Activated T-helper 1 cell treated with anti-CD3 and anti-CD28 coated beads, Interleukin-12 subunit alpha, Interleukin-12 subunit beta, Interleukin-2, Interleukin-4 antibody, amounts not matched to agents 30 ng/mL and 10 ng/mL and 1 ng/mL, durations not matched to agents 14 hours and 24 hours and 36 hours (primary cell): ENCODE data around the gene STAC3. TPM values are rescaled to one million over a fixed set of nuclear protein-coding genes. Genes with fewer than 3 reads are reported as not detected.

Experiments used
- DNase-seq: peaks from one replicate; pipeline ENCODE4 v3.0.0; 2021; ENCODE audit warnings: low spot score
- H3K27ac Mint-ChIP-seq: one replicate; pipeline ENCODE4 v1.8.0; 2021; ENCODE audit warnings: mild to moderate bottlenecking, mixed read lengths
- H3K27me3 Mint-ChIP-seq: one replicate; pipeline ENCODE4 v1.8.0; 2022; ENCODE audit warnings: mild to moderate bottlenecking, moderate library complexity, mixed read lengths; ENCODE audit not compliant: insufficient read depth
- H3K36me3 Mint-ChIP-seq: one replicate; pipeline ENCODE4 v1.8.0; 2021; ENCODE audit warnings: low read depth, mixed read lengths
- H3K4me1 Mint-ChIP-seq: one replicate; pipeline ENCODE4 v1.8.0; 2021; ENCODE audit warnings: low read depth, mixed read lengths
- H3K4me3 Mint-ChIP-seq: one replicate; pipeline ENCODE4 v1.8.0; 2021; ENCODE audit warnings: mild to moderate bottlenecking, moderate library complexity, mixed read lengths
- H3K9me3 Mint-ChIP-seq: one replicate; pipeline ENCODE4 v1.8.0; 2021; ENCODE audit warnings: mixed read lengths
- intact Hi-C: fragments of 100-400 bp; cut with micrococcal nuclease; formaldehyde crosslinking; loops from one replicate; pipeline ENCODE4 v1.15.1; 2024
- total RNA-seq: library from RNA; stranded (reverse); gene quantifications from 2 replicates; pipeline ENCODE4 v1.2.3, GENCODE V29; 2022

STAC3 gene
- total RNA-seq, 1 donor from 2014 or later = 3.1 TPM

DNA sequence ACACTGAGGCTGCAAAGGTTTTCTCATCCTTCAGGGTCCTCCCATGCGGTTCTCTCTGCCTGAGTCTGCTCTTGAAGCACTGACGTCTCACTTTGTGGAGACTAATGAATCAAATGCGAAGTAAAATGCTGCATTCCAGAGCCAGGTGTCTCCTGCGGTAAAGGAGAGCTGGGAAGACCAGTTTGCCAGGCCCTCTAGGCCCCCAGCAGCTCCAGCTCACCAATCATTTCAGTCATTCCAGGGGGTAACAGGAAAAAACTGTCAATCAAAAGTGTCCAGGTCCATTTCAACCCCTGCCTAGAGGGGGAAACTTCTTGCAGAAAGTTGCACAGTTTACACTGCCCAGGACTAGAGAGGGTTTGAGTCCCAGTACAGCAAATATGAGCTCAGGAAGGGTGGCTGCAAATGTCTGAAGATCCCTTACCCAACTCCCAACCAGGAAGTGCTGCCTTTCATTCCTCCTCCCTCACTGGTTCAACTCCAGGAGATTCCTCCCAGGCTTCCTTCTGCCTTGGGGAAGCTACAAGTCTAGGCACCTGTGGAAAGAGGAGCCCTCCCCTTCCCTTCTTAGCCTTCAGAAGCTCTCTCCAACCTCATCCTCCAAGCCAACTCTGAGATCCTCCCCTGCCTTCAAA is 37.1 kb downstream of the STAC3 start:
- intact Hi-C loops = loop anchor here (1.0 kb wide), 4 partner anchors 15 to 245 kb away; partner anchors contain the start of genes GLI1 and SHMT2
- peaks cover 48% of the 10 kb centered on the region for H3K27me3 Mint-ChIP-seq
- H3K36me3 Mint-ChIP-seq = peaks cover 3% of the 10 kb centered on the region
- H3K27ac Mint-ChIP-seq = peak overlapping the region; percentile 42
- peak overlapping the region; percentile 56 for H3K4me3 Mint-ChIP-seq
- H3K4me1 Mint-ChIP-seq = peaks cover 30% of the 10 kb centered on the region
- no peak for DNase-seq
- no peaks in the 10 kb centered on the region for H3K9me3 Mint-ChIP-seq

DNA sequence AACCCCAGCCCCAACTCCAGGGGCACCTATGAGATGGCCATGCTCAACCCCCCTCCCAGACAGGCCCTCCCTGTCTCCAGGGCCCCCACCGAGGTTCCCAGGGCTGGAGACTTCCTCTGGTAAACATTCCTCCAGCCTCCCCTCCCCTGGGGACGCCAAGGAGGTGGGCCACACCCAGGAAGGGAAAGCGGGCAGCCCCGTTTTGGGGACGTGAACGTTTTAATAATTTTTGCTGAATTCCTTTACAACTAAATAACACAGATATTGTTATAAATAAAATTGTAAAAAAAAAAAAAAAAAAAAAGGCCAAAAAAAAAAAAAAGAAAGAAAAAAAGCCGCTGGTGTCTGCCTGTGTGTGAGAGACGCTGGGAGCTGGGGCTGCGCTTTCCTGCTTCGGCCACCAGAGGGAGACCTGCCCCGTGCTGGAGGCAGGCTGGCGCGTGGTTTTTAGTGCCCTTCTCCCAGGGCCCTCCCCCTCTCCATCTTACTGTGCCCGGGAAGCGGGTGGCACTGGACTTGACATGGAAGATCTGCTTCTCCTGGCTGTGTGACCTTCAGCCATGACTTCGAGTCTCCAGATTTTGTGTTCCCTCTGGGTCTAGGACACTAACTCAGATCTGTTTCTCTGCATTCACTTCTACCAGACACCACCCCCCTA is 37.8 kb downstream of the STAC3 start:
- Mint-ChIP-seq H3K4me1 (peaks cover 30% of the 10 kb centered on the region), H3K27ac (no peak overlapping the region), H3K9me3 (no peaks in the 10 kb centered on the region), H3K27me3 (peaks cover 41% of the 10 kb centered on the region), H3K36me3 (peaks cover 3% of the 10 kb centered on the region), H3K4me3 (no peak overlapping the region)
- intact Hi-C loops = loop anchor here (1.0 kb wide), 3 partner anchors 26 to 246 kb away; partner anchors contain the start of gene GLI1
- DNase-seq = peak; percentile 74

DNA sequence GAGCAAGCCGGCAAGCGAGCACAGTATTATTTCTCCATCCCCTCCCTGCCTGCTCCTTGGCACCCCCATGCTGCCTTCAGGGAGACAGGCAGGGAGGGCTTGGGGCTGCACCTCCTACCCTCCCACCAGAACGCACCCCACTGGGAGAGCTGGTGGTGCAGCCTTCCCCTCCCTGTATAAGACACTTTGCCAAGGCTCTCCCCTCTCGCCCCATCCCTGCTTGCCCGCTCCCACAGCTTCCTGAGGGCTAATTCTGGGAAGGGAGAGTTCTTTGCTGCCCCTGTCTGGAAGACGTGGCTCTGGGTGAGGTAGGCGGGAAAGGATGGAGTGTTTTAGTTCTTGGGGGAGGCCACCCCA is 38.3 kb downstream of the STAC3 start:
- H3K4me3 Mint-ChIP-seq = no peak overlapping the region
- H3K27me3 Mint-ChIP-seq = peaks cover 36% of the 10 kb centered on the region
- peaks cover 3% of the 10 kb centered on the region for H3K36me3 Mint-ChIP-seq
- DNase-seq = no peak
- intact Hi-C loops = loop anchor here (1.0 kb wide), 3 partner anchors 27 to 247 kb away; partner anchors contain the start of gene GLI1
- no peak overlapping the region for H3K27ac Mint-ChIP-seq
- peaks cover 30% of the 10 kb centered on the region for H3K4me1 Mint-ChIP-seq
- no peaks in the 10 kb centered on the region for H3K9me3 Mint-ChIP-seq

DNA sequence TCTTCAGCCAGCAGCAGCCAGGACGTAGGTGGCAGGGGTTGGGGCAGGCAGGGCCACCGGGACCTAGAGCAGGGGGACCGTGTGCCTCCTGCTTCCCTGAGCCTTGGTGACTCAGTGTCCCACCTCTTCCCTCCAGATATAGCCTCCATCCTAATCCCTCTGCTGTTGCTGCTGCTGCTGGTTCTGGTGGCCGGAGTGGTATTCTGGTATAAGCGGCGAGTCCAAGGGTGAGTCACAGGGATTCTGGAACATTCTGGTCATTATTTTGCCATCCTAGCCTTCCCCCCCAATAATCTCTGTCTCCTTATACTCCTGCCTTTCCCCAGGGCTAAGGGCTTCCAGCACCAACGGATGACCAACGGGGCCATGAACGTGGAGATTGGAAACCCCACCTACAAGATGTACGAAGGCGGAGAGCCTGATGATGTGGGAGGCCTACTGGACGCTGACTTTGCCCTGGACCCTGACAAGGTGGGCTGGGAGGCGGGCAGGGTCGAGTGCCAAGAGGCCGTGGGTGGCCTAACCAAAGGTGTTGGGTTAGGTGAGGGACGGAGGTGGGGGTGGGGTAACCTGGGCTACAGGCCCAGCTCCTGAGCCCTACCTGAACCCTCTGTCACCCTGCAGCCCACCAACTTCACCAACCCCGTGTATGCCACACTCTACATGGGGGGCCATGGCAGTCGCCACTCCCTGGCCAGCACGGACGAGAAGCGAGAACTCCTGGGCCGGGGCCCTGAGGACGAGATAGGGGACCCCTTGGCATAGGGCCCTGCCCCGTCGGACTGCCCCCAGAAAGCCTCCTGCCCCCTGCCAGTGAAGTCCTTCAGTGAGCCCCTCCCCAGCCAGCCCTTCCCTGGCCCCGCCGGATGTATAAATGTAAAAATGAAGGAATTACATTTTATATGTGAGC is 38.9 kb downstream of the STAC3 start:
- no peak for DNase-seq
- intact Hi-C loops = no loop called here
- peaks cover 24% of the 10 kb centered on the region for H3K4me1 Mint-ChIP-seq

DNA sequence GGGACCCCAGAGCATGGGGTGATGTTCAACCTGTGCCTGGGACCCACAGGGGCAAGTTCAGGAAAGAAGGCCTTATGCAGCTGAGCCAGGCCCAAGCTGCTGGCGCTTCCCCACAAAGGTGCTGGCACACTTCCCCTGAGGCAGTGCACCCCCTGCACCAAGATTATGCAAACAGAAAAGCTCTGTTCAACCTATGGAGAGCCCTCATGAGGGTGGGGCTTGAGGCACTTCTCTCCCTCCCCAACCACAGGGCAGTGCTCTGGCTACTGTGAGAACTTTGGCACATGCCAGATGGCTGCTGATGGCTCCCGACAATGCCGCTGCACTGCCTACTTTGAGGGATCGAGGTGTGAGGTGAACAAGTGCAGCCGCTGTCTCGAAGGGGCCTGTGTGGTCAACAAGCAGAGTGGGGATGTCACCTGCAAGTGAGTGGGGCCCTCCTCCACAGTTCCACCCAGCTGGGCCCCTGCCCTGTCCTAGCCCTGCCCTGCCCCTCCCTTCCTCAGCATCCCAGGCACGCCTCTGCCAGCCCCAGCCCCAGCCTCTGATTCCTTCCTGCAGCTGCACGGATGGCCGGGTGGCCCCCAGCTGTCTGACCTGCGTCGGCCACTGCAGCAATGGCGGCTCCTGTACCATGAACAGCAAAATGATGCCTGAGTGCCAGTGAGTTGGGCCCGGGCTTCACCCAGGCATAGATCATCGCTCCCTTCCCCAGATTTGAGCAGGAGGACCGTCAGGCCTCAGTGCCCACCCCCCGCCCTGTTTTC is 39.9 kb downstream of the STAC3 start:
- H3K27me3 Mint-ChIP-seq = peaks cover 31% of the 10 kb centered on the region

More for the DNA sequence above, 38.9 kb downstream of the STAC3 start:
- Mint-ChIP-seq H3K4me3 (no peak overlapping the region), H3K27me3 (peaks cover 31% of the 10 kb centered on the region), H3K27ac (no peak overlapping the region), H3K36me3 (no peaks in the 10 kb centered on the region), H3K9me3 (no peaks in the 10 kb centered on the region)

DNA sequence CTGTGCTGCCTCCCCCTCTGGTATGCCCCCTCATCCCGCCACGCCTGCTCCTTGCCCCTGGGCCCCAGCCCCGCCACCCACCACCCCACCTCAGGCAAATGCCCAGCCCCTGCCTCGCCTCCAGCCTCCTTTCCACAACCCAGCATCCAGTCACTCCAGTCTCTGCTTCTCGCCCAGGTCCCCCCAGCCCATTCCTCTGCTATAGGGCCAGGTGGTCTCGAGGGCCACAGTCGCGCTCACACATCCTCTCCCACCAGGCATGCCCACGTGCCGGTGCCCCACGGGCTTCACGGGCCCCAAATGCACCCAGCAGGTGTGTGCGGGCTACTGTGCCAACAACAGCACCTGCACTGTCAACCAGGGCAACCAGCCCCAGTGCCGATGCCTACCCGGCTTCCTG is 40.5 kb downstream of the STAC3 start:
- no peak overlapping the region for H3K27ac Mint-ChIP-seq
- no peak overlapping the region for H3K4me3 Mint-ChIP-seq

More for the DNA sequence above, 39.9 kb downstream of the STAC3 start:
- no peak overlapping the region for H3K27ac Mint-ChIP-seq
- no peak for DNase-seq
- no peak overlapping the region for H3K4me3 Mint-ChIP-seq
- H3K9me3 Mint-ChIP-seq = no peaks in the 10 kb centered on the region
- no peaks in the 10 kb centered on the region for H3K36me3 Mint-ChIP-seq
- H3K4me1 Mint-ChIP-seq = peaks cover 24% of the 10 kb centered on the region
- intact Hi-C loops = no loop called here

DNA sequence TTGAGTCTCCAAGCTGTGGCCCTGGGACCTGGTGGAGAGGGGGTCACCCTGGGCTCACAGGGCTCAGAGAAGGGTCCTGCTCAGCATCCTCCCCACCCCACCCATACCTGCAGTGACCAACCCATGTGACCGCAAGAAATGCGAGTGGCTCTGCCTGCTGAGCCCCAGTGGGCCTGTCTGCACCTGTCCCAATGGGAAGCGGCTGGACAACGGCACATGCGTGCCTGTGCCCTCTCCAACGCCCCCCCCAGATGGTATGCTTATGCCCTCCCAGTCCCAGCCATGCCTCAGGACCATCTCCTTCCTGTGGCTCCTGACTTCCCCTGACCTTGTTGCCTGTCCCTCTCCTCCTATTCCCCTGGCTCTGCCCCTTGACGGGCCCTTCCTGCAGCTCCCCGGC is 41.1 kb downstream of the STAC3 start:
- H3K36me3 Mint-ChIP-seq = no peaks in the 10 kb centered on the region
- intact Hi-C loops = no loop called here
- no peak overlapping the region for H3K4me3 Mint-ChIP-seq
- DNase-seq = no peak
- peaks cover 19% of the 10 kb centered on the region for H3K27me3 Mint-ChIP-seq
- H3K27ac Mint-ChIP-seq = no peak overlapping the region
- H3K4me1 Mint-ChIP-seq = peaks cover 13% of the 10 kb centered on the region
- H3K9me3 Mint-ChIP-seq = no peaks in the 10 kb centered on the region

More for the DNA sequence above, 40.5 kb downstream of the STAC3 start:
- intact Hi-C loops = no loop called here
- Mint-ChIP-seq H3K9me3 (no peaks in the 10 kb centered on the region), H3K27me3 (peaks cover 24% of the 10 kb centered on the region), H3K36me3 (no peaks in the 10 kb centered on the region), H3K4me1 (peaks cover 18% of the 10 kb centered on the region)
- DNase-seq = no peak

DNA sequence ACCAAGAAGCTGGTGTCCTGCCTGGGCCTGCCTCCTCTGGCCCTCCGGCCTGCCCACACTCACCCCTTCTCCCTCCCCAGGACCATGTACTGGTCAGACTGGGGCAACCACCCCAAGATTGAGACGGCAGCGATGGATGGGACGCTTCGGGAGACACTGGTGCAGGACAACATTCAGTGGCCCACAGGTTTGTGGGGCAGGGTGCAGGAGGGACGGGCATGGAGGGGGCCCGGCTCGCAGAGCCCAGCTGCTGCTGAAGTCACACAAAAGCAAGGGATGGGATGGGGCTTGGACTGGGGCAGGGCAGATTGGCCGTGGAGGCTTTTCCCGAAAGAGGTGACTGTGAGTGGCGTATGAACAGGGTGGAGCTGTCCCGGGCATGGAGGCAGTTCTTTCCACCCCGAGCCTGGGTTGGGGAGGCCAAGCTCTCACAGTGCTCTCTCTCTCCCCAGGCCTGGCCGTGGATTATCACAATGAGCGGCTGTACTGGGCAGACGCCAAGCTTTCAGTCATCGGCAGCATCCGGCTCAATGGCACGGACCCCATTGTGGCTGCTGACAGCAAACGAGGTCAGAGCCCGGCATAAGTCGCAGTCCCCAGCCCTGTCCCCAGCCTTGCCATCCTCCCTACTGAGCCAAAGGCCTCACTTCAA is 42.2 kb downstream of the STAC3 start:
- Mint-ChIP-seq H3K4me1 (peaks cover 6% of the 10 kb centered on the region), H3K9me3 (no peaks in the 10 kb centered on the region), H3K27me3 (peaks cover 7% of the 10 kb centered on the region), H3K27ac (no peak overlapping the region), H3K36me3 (no peaks in the 10 kb centered on the region), H3K4me3 (no peak overlapping the region)
- intact Hi-C loops = no loop called here
- no peak for DNase-seq

DNA sequence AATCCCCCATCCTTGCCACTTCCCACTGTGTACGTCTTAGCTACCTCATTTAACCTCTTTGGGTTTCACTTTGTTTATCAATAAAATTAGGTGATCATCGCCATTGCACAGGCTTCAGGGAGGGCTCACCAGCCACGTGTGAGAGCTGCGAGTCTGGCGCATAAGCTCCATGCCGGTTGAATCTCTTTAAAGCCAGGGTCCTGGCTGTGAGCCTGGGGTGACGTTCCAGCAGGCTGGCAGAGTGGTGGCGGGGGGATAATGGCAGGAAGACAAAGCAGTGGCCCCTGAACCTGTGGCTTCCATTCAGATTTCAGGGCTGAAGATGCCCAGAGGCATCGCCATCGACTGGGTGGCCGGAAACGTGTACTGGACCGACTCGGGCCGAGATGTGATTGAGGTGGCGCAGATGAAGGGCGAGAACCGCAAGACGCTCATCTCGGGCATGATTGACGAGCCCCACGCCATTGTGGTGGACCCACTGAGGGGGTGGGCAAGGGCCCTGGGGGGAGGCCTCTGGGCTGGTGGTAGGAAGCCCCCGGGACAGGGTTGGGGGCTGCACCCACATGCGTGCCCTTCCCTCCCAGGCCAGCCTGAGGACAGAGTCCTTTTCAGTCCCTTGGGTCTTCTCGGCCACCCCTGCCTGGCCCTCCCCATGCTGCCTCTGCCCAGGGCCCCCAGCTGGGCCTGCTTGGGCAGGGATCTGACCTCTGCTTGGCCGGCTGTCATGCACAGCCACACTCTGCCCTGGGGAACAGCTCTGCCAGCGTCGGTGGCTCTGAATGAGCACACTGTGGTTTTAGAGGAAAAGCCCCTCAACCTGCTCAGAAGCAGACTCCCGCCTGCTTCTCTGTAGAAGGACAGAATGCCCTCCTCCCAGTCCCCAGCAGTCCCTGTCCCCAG is 43.0 kb downstream of the STAC3 start:
- H3K4me3 Mint-ChIP-seq = no peak overlapping the region
- H3K4me1 Mint-ChIP-seq = no peaks in the 10 kb centered on the region
- no peaks in the 10 kb centered on the region for H3K36me3 Mint-ChIP-seq
- no peak for DNase-seq
- H3K27ac Mint-ChIP-seq = no peak overlapping the region
- peaks cover 2% of the 10 kb centered on the region for H3K27me3 Mint-ChIP-seq
- H3K9me3 Mint-ChIP-seq = no peaks in the 10 kb centered on the region
- intact Hi-C loops = no loop called here

DNA sequence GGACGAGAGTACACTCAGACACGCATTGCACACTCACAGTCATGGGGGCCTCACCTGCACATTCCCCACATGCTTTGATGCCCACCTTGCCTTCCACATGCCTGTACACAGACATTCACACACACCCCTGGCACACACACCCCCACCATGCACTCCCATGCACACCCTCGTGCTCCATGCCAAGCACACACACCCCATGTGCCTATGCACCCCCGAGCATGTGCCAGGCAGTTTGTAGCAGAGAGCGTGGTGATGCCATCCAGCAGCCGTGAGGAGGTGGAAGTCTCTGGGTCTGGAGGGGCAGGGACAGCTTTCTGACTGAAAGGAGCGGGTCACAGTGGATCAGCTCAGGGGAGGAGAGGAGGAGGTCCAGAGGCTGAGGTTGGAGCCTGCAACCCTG is 45.1 kb downstream of the STAC3 start:
- no peak overlapping the region for H3K27ac Mint-ChIP-seq
- H3K36me3 Mint-ChIP-seq = no peaks in the 10 kb centered on the region
- H3K9me3 Mint-ChIP-seq = no peaks in the 10 kb centered on the region
- intact Hi-C loops = no loop called here
- peaks cover 2% of the 10 kb centered on the region for H3K27me3 Mint-ChIP-seq
- no peak overlapping the region for H3K4me3 Mint-ChIP-seq
- no peaks in the 10 kb centered on the region for H3K4me1 Mint-ChIP-seq
- no peak for DNase-seq

DNA sequence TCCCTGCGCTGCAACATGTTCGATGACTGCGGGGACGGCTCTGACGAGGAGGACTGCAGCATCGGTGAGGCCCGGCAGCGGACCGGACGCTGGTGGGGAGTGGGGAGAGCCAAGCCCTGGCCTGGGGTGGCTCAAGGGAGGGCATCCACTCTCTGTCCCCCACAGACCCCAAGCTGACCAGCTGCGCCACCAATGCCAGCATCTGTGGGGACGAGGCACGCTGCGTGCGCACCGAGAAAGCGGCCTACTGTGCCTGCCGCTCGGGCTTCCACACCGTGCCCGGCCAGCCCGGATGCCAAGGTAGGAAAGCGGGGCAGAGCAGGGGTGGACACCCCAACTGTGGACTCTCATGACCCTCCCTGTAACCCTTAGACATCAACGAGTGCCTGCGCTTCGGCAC is 45.8 kb downstream of the STAC3 start:
- peaks cover 2% of the 10 kb centered on the region for H3K27me3 Mint-ChIP-seq

More for the DNA sequence above, 45.8 kb downstream of the STAC3 start:
- Mint-ChIP-seq H3K4me1 (no peaks in the 10 kb centered on the region), H3K27ac (no peak overlapping the region), H3K36me3 (no peaks in the 10 kb centered on the region), H3K4me3 (no peak overlapping the region), H3K9me3 (no peaks in the 10 kb centered on the region)
- intact Hi-C loops = no loop called here
- no peak for DNase-seq
